Activated CD8-positive, alpha-beta memory T cell treated with anti-CD3 and anti-CD28 coated beads, Interleukin-2, amount 50 U/mL, for 1 hour (primary cell): ENCODE data around the gene C19orf25.

ENCODE experiments used
- DNase-seq: peaks from one replicate; pipeline ENCODE4 v3.0.0-alpha.2; 2020; ENCODE audit errors: extremely low read depth

C19orf25 gene

GRCh38 chr19:1466461-1467214, 12.4 kb downstream of the C19orf25 start:
- no peak for DNase-seq

- DNase-seq: no peak
Observed at GRCh38 chr19:1466018-1466460, 13.0 kb downstream of the C19orf25 start.

- DNase-seq: no peak
Observed at GRCh38 chr19:1465191-1466016, 13.6 kb downstream of the C19orf25 start.

GRCh38 chr19:1461862-1462261, 17.2 kb downstream of the C19orf25 start:
- no peak for DNase-seq

- no peak for DNase-seq
Observed at GRCh38 chr19:1460033-1460995, 18.7 kb downstream of the C19orf25 start.

- no peak for DNase-seq
Observed at GRCh38 chr19:1459479-1459878, 19.5 kb downstream of the C19orf25 start.

- DNase-seq: no peak
Observed at GRCh38 chr19:1457892-1458291, 21.1 kb downstream of the C19orf25 start.

GRCh38 chr19:1457031-1457739, 21.8 kb downstream of the C19orf25 start:
- DNase-seq: no peak

- no peak for DNase-seq
Observed at GRCh38 chr19:1456121-1456900, 22.7 kb downstream of the C19orf25 start.

GRCh38 chr19:1455336-1456120, 23.5 kb downstream of the C19orf25 start:
- no peak for DNase-seq

- DNase-seq: no peak
Observed at GRCh38 chr19:1455002-1455335, 24.0 kb downstream of the C19orf25 start.

GRCh38 chr19:1453525-1454364, 25.3 kb downstream of the C19orf25 start:
- DNase-seq: no peak

GRCh38 chr19:1452802-1453524, 26.1 kb downstream of the C19orf25 start:
- DNase-seq: no peak

- no peak for DNase-seq
Observed at GRCh38 chr19:1451916-1452801, 26.9 kb downstream of the C19orf25 start.

- no peak for DNase-seq
Observed at GRCh38 chr19:1450735-1451731, 28.0 kb downstream of the C19orf25 start.
